ENCODE results near the gene MPL. TPM values are rescaled to one million over a fixed set of nuclear protein-coding genes. Genes with fewer than 3 reads are reported as not detected.
A peak's percentile ranks its signal among the peaks of the same experiment; 100 is the strongest.

Gene MPL
- total and polyA plus RNA-seq, 2 experiments from 2014 or later, result 0.16 TPM; not detected in 1

DNA sequence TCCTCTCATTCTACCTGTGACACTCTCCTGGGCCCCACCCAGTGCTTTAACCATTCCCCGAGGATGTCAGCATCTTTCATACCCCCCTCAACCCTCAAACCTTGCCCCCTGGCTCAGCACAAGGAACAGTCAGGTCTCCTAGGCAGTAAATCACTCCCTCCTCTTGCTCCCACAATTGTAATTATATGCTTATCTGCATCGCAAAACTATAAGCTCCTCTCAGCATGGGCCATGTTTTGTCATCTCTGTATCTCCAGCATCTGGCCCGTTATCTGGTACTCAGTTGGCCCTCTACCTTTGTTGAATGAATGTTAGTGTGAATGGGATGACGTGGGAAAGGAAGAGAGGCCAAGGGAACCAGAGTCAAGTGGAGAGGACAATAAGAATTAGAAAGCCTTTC is 32.9 kb downstream of the MPL start:
- H3K4me2 ChIP-seq, result no peak overlapping the region
- no peak overlapping the region for H2AFZ ChIP-seq
- WGBS (ENCODE audit: low lambda C conversion rate, missing lambda C conversion rate), result 73% methylated on average over 4 of the region's 4 CpGs

DNA sequence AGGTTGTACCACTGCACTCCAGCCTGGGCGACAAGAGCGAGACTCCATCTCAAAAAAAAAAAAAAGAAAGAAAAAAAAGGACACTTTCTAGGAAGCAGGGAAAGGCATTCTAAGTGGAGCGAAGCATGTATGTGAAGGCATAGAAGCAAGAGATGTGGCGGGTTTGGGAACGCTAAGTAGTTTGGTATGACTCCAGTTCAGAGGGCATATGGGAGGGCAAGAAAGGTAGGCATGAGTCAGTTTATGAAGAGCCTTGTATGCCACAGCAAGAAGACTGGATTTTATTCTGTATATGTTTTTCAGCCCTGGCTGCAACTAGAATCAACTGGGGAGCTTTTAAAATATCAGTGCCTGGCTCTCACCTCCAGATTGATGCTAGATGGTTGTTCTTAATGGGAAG is 34.6 kb downstream of the MPL start:
- no peak overlapping the region for H2AFZ ChIP-seq
- H3K4me2 ChIP-seq, result no peak overlapping the region
- H3K27me3 ChIP-seq, result no peaks in the 10 kb centered on the region
- WGBS (ENCODE audit: low lambda C conversion rate, missing lambda C conversion rate), result 100% methylated on average over 5 of the region's 5 CpGs
- H3K9me3 ChIP-seq (ENCODE audit: low read depth), result no peaks in the 10 kb centered on the region
- H3K36me3 ChIP-seq (replicated peaks; ENCODE audit: insufficient read depth, low read depth), result no peaks in the 10 kb centered on the region
- no peaks in the 10 kb centered on the region for H4K20me1 ChIP-seq (ENCODE audit: insufficient read depth, poor library complexity, severe bottlenecking)
- H3K27ac ChIP-seq, result no peak overlapping the region
- no peaks in the 10 kb centered on the region for H3K9me2 ChIP-seq (replicated peaks; ENCODE audit: insufficient read depth)
- no peak for DNase-seq (ENCODE audit: low spot score)
- no peak for TF ChIP-seq EZH2 (IDR thresholded peaks at IDR 0.05; ENCODE audit: borderline replicate concordance)
- no peak for TF ChIP-seq EZH2phosphoT487 (IDR thresholded peaks at IDR 0.05; ENCODE audit: low read depth, severe bottlenecking, unreplicated experiment)
- TF ChIP-seq, protein P1, sequence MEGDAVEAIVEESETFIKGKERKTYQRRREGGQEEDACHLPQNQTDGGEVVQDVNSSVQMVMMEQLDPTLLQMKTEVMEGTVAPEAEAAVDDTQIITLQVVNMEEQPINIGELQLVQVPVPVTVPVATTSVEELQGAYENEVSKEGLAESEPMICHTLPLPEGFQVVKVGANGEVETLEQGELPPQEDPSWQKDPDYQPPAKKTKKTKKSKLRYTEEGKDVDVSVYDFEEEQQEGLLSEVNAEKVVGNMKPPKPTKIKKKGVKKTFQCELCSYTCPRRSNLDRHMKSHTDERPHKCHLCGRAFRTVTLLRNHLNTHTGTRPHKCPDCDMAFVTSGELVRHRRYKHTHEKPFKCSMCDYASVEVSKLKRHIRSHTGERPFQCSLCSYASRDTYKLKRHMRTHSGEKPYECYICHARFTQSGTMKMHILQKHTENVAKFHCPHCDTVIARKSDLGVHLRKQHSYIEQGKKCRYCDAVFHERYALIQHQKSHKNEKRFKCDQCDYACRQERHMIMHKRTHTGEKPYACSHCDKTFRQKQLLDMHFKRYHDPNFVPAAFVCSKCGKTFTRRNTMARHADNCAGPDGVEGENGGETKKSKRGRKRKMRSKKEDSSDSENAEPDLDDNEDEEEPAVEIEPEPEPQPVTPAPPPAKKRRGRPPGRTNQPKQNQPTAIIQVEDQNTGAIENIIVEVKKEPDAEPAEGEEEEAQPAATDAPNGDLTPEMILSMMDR (IDR thresholded peaks at IDR 0.05; ENCODE audit: poor library complexity), result no peak
- H3K4me1 ChIP-seq (ENCODE audit: insufficient read depth), result peaks cover 9% of the 10 kb centered on the region
- peaks cover 16% of the 10 kb centered on the region for H3K79me2 ChIP-seq
- H3K4me3 ChIP-seq, result no peak overlapping the region

More for the DNA sequence above, 32.9 kb downstream of the MPL start:
- no peaks in the 10 kb centered on the region for H3K27me3 ChIP-seq
- peaks cover 14% of the 10 kb centered on the region for H3K4me1 ChIP-seq (ENCODE audit: insufficient read depth)
- peaks cover 31% of the 10 kb centered on the region for H3K79me2 ChIP-seq
- H4K20me1 ChIP-seq (ENCODE audit: insufficient read depth, poor library complexity, severe bottlenecking), result peaks cover 3% of the 10 kb centered on the region
- H3K36me3 ChIP-seq (replicated peaks; ENCODE audit: insufficient read depth, low read depth), result no peaks in the 10 kb centered on the region
- TF ChIP-seq, protein P1 (IDR thresholded peaks at IDR 0.05; ENCODE audit: poor library complexity), result no peak
- TF ChIP-seq EZH2phosphoT487 (IDR thresholded peaks at IDR 0.05; ENCODE audit: low read depth, severe bottlenecking, unreplicated experiment), result no peak
- no peak for TF ChIP-seq EZH2 (IDR thresholded peaks at IDR 0.05; ENCODE audit: borderline replicate concordance)
- no peaks in the 10 kb centered on the region for H3K9me3 ChIP-seq (ENCODE audit: low read depth)
- no peaks in the 10 kb centered on the region for H3K9me2 ChIP-seq (replicated peaks; ENCODE audit: insufficient read depth)
- no peak overlapping the region for H3K4me3 ChIP-seq
- no peak overlapping the region for H3K27ac ChIP-seq
- no peak for DNase-seq (ENCODE audit: low spot score)

DNA sequence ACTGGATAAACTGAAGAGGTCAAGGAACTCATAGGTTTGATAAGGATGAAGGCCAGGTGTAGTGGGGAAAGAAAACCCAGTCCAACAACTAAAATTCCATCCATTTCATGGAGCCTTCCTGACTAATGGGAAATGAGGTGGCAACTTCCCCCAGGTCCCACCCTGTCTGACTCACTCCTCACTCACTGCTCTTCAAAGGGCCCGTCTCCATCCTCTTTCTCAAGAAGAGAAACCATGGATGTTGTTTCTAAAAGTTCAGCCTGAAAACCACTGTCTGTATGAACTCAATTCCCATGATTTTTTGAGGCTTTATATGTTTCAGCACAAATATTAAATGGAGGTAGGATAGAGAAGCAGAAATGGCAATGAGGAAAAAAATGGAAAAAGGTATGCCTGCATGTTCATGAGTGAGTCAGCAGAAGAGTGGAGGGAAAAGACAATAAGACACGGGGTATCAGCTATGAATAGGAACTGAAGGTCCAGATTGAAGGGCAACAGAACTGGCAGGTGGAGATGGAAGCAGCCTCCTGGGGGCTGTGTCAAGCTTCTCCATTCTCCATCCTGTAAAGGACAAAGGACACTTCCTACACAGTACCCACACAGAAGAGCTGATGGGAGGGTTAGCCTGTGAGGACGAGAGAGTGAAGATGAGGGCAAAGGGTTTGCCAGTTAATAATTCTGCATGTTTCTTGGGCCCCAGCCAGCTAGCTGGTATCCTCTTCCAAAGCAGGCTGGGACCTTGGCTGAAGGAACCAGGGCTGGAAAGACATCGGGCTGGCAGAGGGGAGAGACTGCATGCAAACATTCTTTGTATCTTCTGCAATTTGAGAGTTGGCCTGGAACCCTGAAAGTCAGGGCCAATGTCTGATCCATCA is 35.7 kb downstream of the MPL start:
- DNase-seq (ENCODE audit: low spot score), result peak; percentile 27
- H3K4me2 ChIP-seq, result no peak overlapping the region
- no peaks in the 10 kb centered on the region for H3K9me3 ChIP-seq (ENCODE audit: low read depth)
- no peak overlapping the region for H3K4me3 ChIP-seq
- H3K9me2 ChIP-seq (replicated peaks; ENCODE audit: insufficient read depth), result no peaks in the 10 kb centered on the region
- no peaks in the 10 kb centered on the region for H4K20me1 ChIP-seq (ENCODE audit: insufficient read depth, poor library complexity, severe bottlenecking)
- peaks cover 9% of the 10 kb centered on the region for H3K4me1 ChIP-seq (ENCODE audit: insufficient read depth)
- TF ChIP-seq, protein P1 (IDR thresholded peaks at IDR 0.05; ENCODE audit: poor library complexity), result no peak
- TF ChIP-seq EZH2phosphoT487 (IDR thresholded peaks at IDR 0.05; ENCODE audit: low read depth, severe bottlenecking, unreplicated experiment) (no peak), EZH2 (IDR thresholded peaks at IDR 0.05; ENCODE audit: borderline replicate concordance) (no peak)
- no peaks in the 10 kb centered on the region for H3K27me3 ChIP-seq
- no peak overlapping the region for H2AFZ ChIP-seq
- WGBS (ENCODE audit: low lambda C conversion rate, missing lambda C conversion rate), result 83% methylated on average over 4 of the region's 4 CpGs
- peaks cover 13% of the 10 kb centered on the region for H3K79me2 ChIP-seq
- H3K27ac ChIP-seq, result peak overlapping the region; percentile 37
- no peaks in the 10 kb centered on the region for H3K36me3 ChIP-seq (replicated peaks; ENCODE audit: insufficient read depth, low read depth)

All from hepatocyte (in vitro differentiated cells).